Astrocyte (in vitro differentiated cells and primary cell): ENCODE measurements around the gene PRMT9. TPM values are rescaled to one million over a fixed set of nuclear protein-coding genes. Genes with fewer than 3 reads are reported as not detected.

Source experiments
- DNase-seq: peaks from one replicate; pipeline ENCODE4 v3.0.0-alpha.2; 2010; ENCODE audit warnings: low read depth
- FAIRE-seq: peaks from 2 replicates; lab custom pipeline; 2011; peaks lifted over from hg19 to GRCh38; lab: Jason Lieb, UNC
- H2AFZ ChIP-seq: 2 replicates; pipeline ENCODE4 v1.6.0; 2012; ENCODE audit warnings: low read depth, low read length, inconsistent platforms
- H3K27ac ChIP-seq: 2 replicates; pipeline ENCODE4 v1.5.1; 2011; ENCODE audit warnings: low read depth, low read length, inconsistent platforms
- H3K27me3 ChIP-seq: 2 replicates; pipeline ENCODE4 v1.6.0; 2011; ENCODE audit warnings: low read length, inconsistent platforms; ENCODE audit not compliant: insufficient read depth
- H3K36me3 ChIP-seq: 2 replicates; pipeline ENCODE4 v1.5.1; 2011; ENCODE audit warnings: low read length, inconsistent platforms; ENCODE audit not compliant: insufficient read depth
- H3K4me1 ChIP-seq: 2 replicates; pipeline ENCODE4 v1.5.1; 2011; ENCODE audit warnings: low read length, inconsistent platforms; ENCODE audit not compliant: insufficient read depth
- H3K4me2 ChIP-seq: 2 replicates; pipeline ENCODE4 v1.6.0; 2012; ENCODE audit warnings: low read length, inconsistent platforms
- H3K4me3 ChIP-seq: 2 replicates; pipeline ENCODE4 v1.5.1; 2011; ENCODE audit warnings: low read depth, mild to moderate bottlenecking, low read length, inconsistent platforms; ENCODE audit not compliant: insufficient read depth
- H3K79me2 ChIP-seq: 2 replicates; pipeline ENCODE4 v1.6.0; 2012; ENCODE audit warnings: mild to moderate bottlenecking, low read length, inconsistent platforms; ENCODE audit not compliant: insufficient read depth
- H3K9ac ChIP-seq: 2 replicates; pipeline ENCODE4 v1.6.0; 2012; ENCODE audit warnings: mild to moderate bottlenecking, low read length, inconsistent platforms
- H3K9me3 ChIP-seq: 2 replicates; pipeline ENCODE4 v1.5.1; 2012; ENCODE audit warnings: low read depth, mild to moderate bottlenecking, low read length, inconsistent platforms; ENCODE audit not compliant: insufficient read depth
- H4K20me1 ChIP-seq: 2 replicates; pipeline ENCODE4 v1.6.0; 2012; ENCODE audit warnings: low read length, inconsistent platforms; ENCODE audit not compliant: insufficient read depth
- H3K27ac Mint-ChIP-seq: one replicate; pipeline ENCODE4 v1.8.0; 2021; ENCODE audit warnings: mild to moderate bottlenecking, mixed read lengths; ENCODE audit not compliant: unreplicated experiment
- H3K27me3 Mint-ChIP-seq: one replicate; pipeline ENCODE4 v1.8.0; 2021; ENCODE audit warnings: low read depth, mixed read lengths; ENCODE audit not compliant: unreplicated experiment
- H3K36me3 Mint-ChIP-seq: one replicate; pipeline ENCODE4 v1.8.0; 2021; ENCODE audit warnings: low read depth, mixed read lengths; ENCODE audit not compliant: unreplicated experiment
- H3K4me1 Mint-ChIP-seq: one replicate; pipeline ENCODE4 v1.8.0; 2021; ENCODE audit warnings: low read depth, mixed read lengths; ENCODE audit not compliant: unreplicated experiment
- H3K4me3 Mint-ChIP-seq: one replicate; pipeline ENCODE4 v1.8.0; 2021; ENCODE audit warnings: mild to moderate bottlenecking, moderate library complexity, mixed read lengths; ENCODE audit not compliant: unreplicated experiment
- H3K9me3 Mint-ChIP-seq: one replicate; pipeline ENCODE4 v1.8.0; 2021; ENCODE audit warnings: mild to moderate bottlenecking, mixed read lengths; ENCODE audit not compliant: unreplicated experiment
- EZH2 ChIP-seq: IDR thresholded peaks from 2 replicates; pipeline ENCODE4 v1.6.1; 2012; ENCODE audit warnings: mild to moderate bottlenecking, low read length, inconsistent platforms; ENCODE audit not compliant: insufficient read depth
- total RNA-seq: library from RNA; stranded (reverse); gene quantifications from 2 replicates; pipeline ENCODE4 v1.2.1, GENCODE V29; 2021
- TF ChIP-seq, protein P1 (sequence below): IDR thresholded peaks from 2 replicates; pipeline ENCODE4 v1.5.1; 2011; ENCODE audit warnings: low read depth, mild to moderate bottlenecking, inconsistent platforms, low read length, moderate library complexity; ENCODE audit not compliant: insufficient read depth

PRMT9 gene
- total RNA-seq, 1 donor from 2014 or later: 8.4 TPM

DNA sequence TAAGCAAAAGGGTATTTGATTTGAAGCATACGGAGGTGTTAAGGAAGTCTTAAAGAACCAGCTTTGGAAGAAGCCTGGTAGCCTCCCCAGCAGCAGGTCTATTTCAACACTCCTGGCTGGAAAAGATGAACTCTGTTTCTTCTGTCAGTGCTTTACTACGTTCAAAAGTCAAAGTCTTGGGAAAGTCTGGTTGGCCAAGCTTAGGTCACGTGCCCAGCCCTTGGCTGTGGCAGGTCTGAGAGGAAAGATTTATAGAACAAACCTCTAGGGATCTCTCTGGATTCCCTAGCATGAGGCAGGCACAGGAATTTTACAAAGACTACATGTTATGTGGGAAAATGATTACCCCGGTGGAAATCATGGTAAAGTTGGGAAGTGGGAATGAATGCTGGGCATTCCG is 39.4 kb upstream of the PRMT9 start:
- Histone ChIP-seq H3K4me2 (no peak overlapping the region), H3K36me3 (no peaks in the 10 kb centered on the region), H3K4me1 (no peaks in the 10 kb centered on the region), H4K20me1 (no peaks in the 10 kb centered on the region), H3K27me3 (no peaks in the 10 kb centered on the region), H2AFZ (no peak overlapping the region), H3K27ac (no peak overlapping the region), H3K79me2 (no peaks in the 10 kb centered on the region), H3K9ac (no peak overlapping the region), H3K4me3 (no peak overlapping the region), H3K9me3 (no peaks in the 10 kb centered on the region)
- Mint-ChIP-seq H3K4me3 (no peak overlapping the region), H3K27ac (no peak overlapping the region), H3K9me3 (no peaks in the 10 kb centered on the region), H3K27me3 (peaks cover 9% of the 10 kb centered on the region), H3K4me1 (no peaks in the 10 kb centered on the region), H3K36me3 (no peaks in the 10 kb centered on the region)
- FAIRE-seq (no peak), DNase-seq (no peak)
- TF ChIP-seq EZH2: no peak
- TF ChIP-seq, protein P1, sequence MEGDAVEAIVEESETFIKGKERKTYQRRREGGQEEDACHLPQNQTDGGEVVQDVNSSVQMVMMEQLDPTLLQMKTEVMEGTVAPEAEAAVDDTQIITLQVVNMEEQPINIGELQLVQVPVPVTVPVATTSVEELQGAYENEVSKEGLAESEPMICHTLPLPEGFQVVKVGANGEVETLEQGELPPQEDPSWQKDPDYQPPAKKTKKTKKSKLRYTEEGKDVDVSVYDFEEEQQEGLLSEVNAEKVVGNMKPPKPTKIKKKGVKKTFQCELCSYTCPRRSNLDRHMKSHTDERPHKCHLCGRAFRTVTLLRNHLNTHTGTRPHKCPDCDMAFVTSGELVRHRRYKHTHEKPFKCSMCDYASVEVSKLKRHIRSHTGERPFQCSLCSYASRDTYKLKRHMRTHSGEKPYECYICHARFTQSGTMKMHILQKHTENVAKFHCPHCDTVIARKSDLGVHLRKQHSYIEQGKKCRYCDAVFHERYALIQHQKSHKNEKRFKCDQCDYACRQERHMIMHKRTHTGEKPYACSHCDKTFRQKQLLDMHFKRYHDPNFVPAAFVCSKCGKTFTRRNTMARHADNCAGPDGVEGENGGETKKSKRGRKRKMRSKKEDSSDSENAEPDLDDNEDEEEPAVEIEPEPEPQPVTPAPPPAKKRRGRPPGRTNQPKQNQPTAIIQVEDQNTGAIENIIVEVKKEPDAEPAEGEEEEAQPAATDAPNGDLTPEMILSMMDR: no peak

DNA sequence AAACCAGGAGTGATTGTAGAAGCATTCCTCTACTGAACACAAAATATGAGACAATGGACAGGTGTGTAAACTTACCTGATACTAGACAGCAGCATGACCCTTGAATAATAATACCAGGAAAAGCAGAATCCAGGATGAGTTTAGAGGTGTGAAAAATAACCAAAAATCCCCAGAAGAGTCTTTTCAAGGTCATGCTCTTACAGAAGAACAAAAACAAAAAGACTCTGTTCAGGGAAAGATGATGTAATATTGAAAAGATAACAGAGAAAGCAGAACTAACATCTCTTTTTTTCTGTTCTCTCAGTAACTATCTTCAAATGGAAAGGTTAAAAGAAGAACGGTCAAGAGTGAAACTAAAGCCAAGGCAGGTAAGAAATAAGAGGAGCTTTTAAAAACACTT is 33.9 kb upstream of the PRMT9 start:
- DNase-seq (no peak), FAIRE-seq (no peak)
- no peaks in the 10 kb centered on the region for H3K36me3 Mint-ChIP-seq
- peaks cover 2% of the 10 kb centered on the region for H3K27me3 Mint-ChIP-seq
- no peaks in the 10 kb centered on the region for H3K9me3 ChIP-seq
- H3K4me3 ChIP-seq: no peak overlapping the region
- peaks cover 13% of the 10 kb centered on the region for H3K4me1 Mint-ChIP-seq
- TF ChIP-seq, protein P1: no peak
- TF ChIP-seq EZH2: no peak
- no peak overlapping the region for H3K27ac ChIP-seq
- no peaks in the 10 kb centered on the region for H3K36me3 ChIP-seq
- no peaks in the 10 kb centered on the region for H3K27me3 ChIP-seq
- H4K20me1 ChIP-seq: no peaks in the 10 kb centered on the region
- no peaks in the 10 kb centered on the region for H3K79me2 ChIP-seq
- no peak overlapping the region for H2AFZ ChIP-seq
- H3K4me2 ChIP-seq: no peak overlapping the region
- H3K27ac Mint-ChIP-seq: no peak overlapping the region
- H3K4me3 Mint-ChIP-seq: no peak overlapping the region
- H3K4me1 ChIP-seq: peaks cover 3% of the 10 kb centered on the region
- no peaks in the 10 kb centered on the region for H3K9me3 Mint-ChIP-seq
- H3K9ac ChIP-seq: no peak overlapping the region

DNA sequence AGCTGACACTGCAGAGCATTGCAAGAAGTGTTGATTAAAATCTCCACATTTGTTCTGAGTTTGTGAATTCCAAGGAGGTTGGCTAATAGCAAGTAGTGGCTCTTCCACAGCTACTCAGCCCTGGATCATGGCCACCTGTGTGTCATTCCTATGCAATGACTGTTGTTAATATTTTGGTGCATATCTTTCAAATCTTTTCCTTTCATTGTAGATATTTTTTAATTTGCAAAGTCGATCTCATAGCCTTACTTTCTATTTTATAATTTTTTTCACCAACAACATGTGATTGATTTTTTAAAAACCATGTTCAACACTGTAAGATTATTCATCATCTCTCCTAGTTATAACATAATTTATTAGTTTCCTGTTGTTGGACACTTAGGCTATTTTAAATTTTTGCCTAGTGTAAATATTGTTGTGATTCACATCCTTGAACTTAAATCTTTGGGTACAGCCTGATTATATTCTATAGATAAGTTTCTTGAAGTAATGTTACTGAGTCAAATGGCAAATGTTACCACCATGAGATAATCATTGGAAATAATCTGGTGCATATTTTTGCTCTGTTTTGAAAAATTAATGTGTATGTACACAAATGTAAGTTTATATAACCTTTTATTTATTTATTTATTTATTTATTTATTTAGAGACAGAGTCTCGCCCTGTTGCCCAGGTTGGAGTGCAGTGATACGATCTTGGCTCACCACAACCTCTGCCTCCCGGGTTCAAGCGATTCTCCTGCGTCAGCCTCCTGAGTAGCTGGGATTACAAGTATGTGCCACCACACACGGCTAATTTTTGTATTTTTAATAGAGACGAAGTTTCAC is 30.8 kb upstream of the PRMT9 start:
- no peaks in the 10 kb centered on the region for H3K9me3 Mint-ChIP-seq
- peak overlapping the region; percentile 86 for H3K27ac Mint-ChIP-seq
- TF ChIP-seq, protein P1: no peak
- TF ChIP-seq EZH2: no peak
- Histone ChIP-seq H2AFZ (no peak overlapping the region), H3K27ac (peak overlapping the region; percentile 54), H3K36me3 (no peaks in the 10 kb centered on the region), H3K4me3 (no peak overlapping the region), H3K9me3 (no peaks in the 10 kb centered on the region), H3K4me2 (peak overlapping the region; percentile 23), H3K4me1 (peaks cover 3% of the 10 kb centered on the region), H4K20me1 (no peaks in the 10 kb centered on the region), H3K79me2 (no peaks in the 10 kb centered on the region), H3K27me3 (no peaks in the 10 kb centered on the region), H3K9ac (no peak overlapping the region)
- H3K36me3 Mint-ChIP-seq: no peaks in the 10 kb centered on the region
- H3K4me3 Mint-ChIP-seq: no peak overlapping the region
- H3K4me1 Mint-ChIP-seq: peaks cover 13% of the 10 kb centered on the region
- FAIRE-seq (peak; percentile 94), DNase-seq (peak; percentile 91)
- no peaks in the 10 kb centered on the region for H3K27me3 Mint-ChIP-seq
